A549 treated with CORT108297 at 1 μM for 4 hours (cell line): ENCODE results near the gene LRIF1. TPM values are rescaled to one million over a fixed set of nuclear protein-coding genes. Genes with fewer than 3 reads are reported as not detected.

Experiments used
- total RNA-seq: library from RNA; stranded (reverse); fragments of 200-300 nt; extraction: Qiagen RNA extraction; gene quantifications from 5 replicates; pipeline ENCODE4 v1.2.3, GENCODE V29; 2022

The LRIF1 gene
- total RNA-seq: 17.5 to 26.7 TPM (median 18.2 TPM) in 5 replicates

DNA sequence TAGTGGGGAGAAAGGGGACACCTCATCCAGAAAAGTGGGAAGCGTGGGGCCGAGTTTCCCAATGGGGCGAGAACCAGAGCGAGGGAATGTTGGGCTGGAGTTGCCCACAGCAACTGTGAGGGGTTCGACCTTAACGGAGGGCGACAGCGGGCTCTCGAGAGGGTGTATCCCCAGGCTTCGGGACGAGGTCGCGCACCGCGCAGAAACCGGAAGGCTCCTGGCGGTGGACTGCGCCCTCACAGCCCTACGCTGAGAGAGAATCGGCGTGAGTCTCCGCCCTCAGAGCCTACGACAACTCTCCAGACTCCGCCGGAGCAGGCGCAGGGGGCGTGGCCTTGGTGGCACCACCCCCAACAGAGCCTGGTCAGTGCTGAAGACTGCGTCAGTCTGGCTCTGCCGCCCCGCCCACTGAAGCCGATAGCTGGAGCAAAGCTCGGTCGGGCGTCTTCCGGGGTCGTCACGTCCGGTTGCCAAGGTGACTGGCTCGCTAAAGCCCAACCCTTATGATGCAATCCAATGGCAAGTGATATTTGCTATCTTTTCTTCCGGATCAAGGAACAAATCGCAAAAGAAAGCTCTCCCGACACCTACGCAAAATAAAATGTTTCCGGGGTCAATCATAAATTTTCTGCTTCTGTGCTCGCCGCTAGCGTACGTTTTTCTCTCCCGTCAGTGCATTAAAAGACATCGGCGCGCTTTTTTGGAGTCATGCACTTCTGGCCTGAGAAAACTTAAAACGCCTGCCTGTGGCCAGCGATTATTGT, at the start of gene LRIF1:
LRIF1 (minus strand) TSS at position 232 of the 764 bp plus-strand sequence. CDS start 234 bp downstream, outside the sequence.

Other genes with a start within 250 kb of the LRIF1 start
- gene CD53, start 90.8 kb downstream of the LRIF1 start, total RNA-seq: not detected in 5 replicates
- 17.7 to 21.4 TPM (median 20.5 TPM) in 5 replicates for gene DRAM2, start 176.2 kb upstream of the LRIF1 start, total RNA-seq
- 10.9 to 15.9 TPM (median 12.9 TPM) in 5 replicates for gene CEPT1, start 176.3 kb upstream of the LRIF1 start, total RNA-seq
- gene DENND2D, start 236.7 kb upstream of the LRIF1 start, total RNA-seq: 1.0 to 1.5 TPM (median 1.2 TPM) in 5 replicates